Liver (tissue), 9 donors: ENCODE data around the gene CREBL2. TPM values are rescaled to one million over a fixed set of nuclear protein-coding genes. Genes with fewer than 3 reads are reported as not detected.
"Not testable (repeated sequence)": the region's sequence is repeated elsewhere in the genome, so short reads cannot be mapped to it uniquely, and the experiment has no call there.

Source experiments
- DNase-seq: peaks from one replicate; pipeline ENCODE4 v3.0.0-alpha.2; 2017; ENCODE audit warnings: low spot score
- H3K27ac ChIP-seq, 2 donors: one replicate each; pipeline ENCODE4 v1.7.0; 2013; ENCODE audit warnings: inconsistent platforms in 2 of 2, low read length in 2 of 2, control low read depth in 1 of 2, low read depth in 1 of 2, mild to moderate bottlenecking in 1 of 2
- H3K27me3 ChIP-seq, 4 donors: one replicate each; pipeline versions ENCODE4 v1.6.1 to v1.7.0; 2013; ENCODE audit warnings: low read length in 3 of 4, inconsistent platforms in 1 of 4, mild to moderate bottlenecking in 1 of 4, moderate library complexity in 1 of 4; ENCODE audit not compliant: control insufficient read depth in 4 of 4, insufficient read depth in 4 of 4
- H3K36me3 ChIP-seq, 4 donors: one replicate each; pipeline versions ENCODE4 v1.6.1 to v1.7.0; 2013; ENCODE audit warnings: low read length in 3 of 4, mild to moderate bottlenecking in 3 of 4, low read depth in 1 of 4, moderate library complexity in 1 of 4; ENCODE audit not compliant: control insufficient read depth in 4 of 4, insufficient read depth in 3 of 4
- H3K4me1 ChIP-seq, 4 donors: one replicate each; pipeline versions ENCODE4 v1.6.1 to v1.7.0; 2013; ENCODE audit warnings: low read length in 3 of 4, mild to moderate bottlenecking in 3 of 4, moderate library complexity in 1 of 4; ENCODE audit not compliant: control insufficient read depth in 4 of 4, insufficient read depth in 4 of 4
- H3K4me3 ChIP-seq, 3 donors: one replicate each; pipeline versions ENCODE4 v1.6.1 to v1.7.0; 2013; ENCODE audit warnings: low read length in 3 of 3, control low read depth in 1 of 3, low read depth in 1 of 3, mild to moderate bottlenecking in 1 of 3
- H3K9ac ChIP-seq, 2 donors: one replicate each; pipeline ENCODE4 v1.7.0; 2013; ENCODE audit warnings: low read length in 2 of 2, mild to moderate bottlenecking in 2 of 2, moderate library complexity in 2 of 2, control low read depth in 1 of 2, low read depth in 1 of 2
- H3K9me3 ChIP-seq, 4 donors: one replicate each; pipeline versions ENCODE4 v1.6.1 to v1.7.0; 2013; ENCODE audit warnings: low read length in 3 of 4; ENCODE audit not compliant: control insufficient read depth in 4 of 4
- ATF3 ChIP-seq: IDR thresholded peaks from 2 replicates; pipeline ENCODE4 v1.6.1; 2016; ENCODE audit warnings: antibody characterized with exemption
- CTCF ChIP-seq: fragments of 150-350 bp; IDR thresholded peaks from 2 replicates; pipeline ENCODE4 v1.5.1; 2017; ENCODE audit warnings: improper control_type of control experiment, low read depth, low read length; ENCODE audit not compliant: missing input control
- EGR1 ChIP-seq, 2 donors: IDR thresholded peaks; 2 replicates each; pipeline ENCODE4 v1.6.1; 2016 to 2018; ENCODE audit warnings: antibody characterized with exemption in 2 of 2, low read depth in 2 of 2
- FOXA1 ChIP-seq: IDR thresholded peaks from 2 replicates; pipeline ENCODE4 v1.6.1; 2016; ENCODE audit warnings: antibody characterized with exemption
- GABPA ChIP-seq, 2 donors: IDR thresholded peaks in 1 of 2; conservative IDR thresholded peaks in 1 of 2; 2 replicates each; pipeline ENCODE4 v1.6.1; 2016; ENCODE audit warnings: antibody characterized with exemption in 2 of 2, mild to moderate bottlenecking in 1 of 2, moderate library complexity in 1 of 2
- HNF4A ChIP-seq, 2 donors: conservative IDR thresholded peaks; 2 replicates each; pipeline ENCODE4 v1.6.1; 2016; ENCODE audit warnings: antibody characterized with exemption in 2 of 2, mild to moderate bottlenecking in 2 of 2
- HNF4G ChIP-seq: IDR thresholded peaks from 2 replicates; pipeline ENCODE4 v1.6.1; 2016; ENCODE audit warnings: antibody characterized with exemption
- JUND ChIP-seq, 2 donors: IDR thresholded peaks; 2 replicates each; pipeline ENCODE4 v1.6.1; 2016; ENCODE audit warnings: antibody characterized with exemption in 2 of 2
- MAX ChIP-seq: IDR thresholded peaks from 2 replicates; pipeline ENCODE4 v1.6.1; 2016; ENCODE audit warnings: antibody characterized with exemption
- NR2F2 ChIP-seq: IDR thresholded peaks from 2 replicates; pipeline ENCODE4 v1.6.1; 2016; ENCODE audit warnings: antibody characterized with exemption
- RAD21 ChIP-seq, 2 donors: IDR thresholded peaks; 2 replicates each; pipeline ENCODE4 v1.6.1; 2016; ENCODE audit warnings: antibody characterized with exemption in 2 of 2, mild to moderate bottlenecking in 2 of 2
- REST ChIP-seq: IDR thresholded peaks from 2 replicates; pipeline ENCODE4 v1.6.1; 2016; ENCODE audit warnings: antibody characterized with exemption, mild to moderate bottlenecking
- RXRA ChIP-seq, 2 donors: IDR thresholded peaks; 2 replicates each; pipeline ENCODE4 v1.6.1; 2017 to 2018; ENCODE audit warnings: antibody characterized with exemption in 2 of 2, mild to moderate bottlenecking in 1 of 2
- TAF1 ChIP-seq: conservative IDR thresholded peaks from 2 replicates; pipeline ENCODE4 v1.6.1; 2016; ENCODE audit warnings: antibody characterized with exemption, mild to moderate bottlenecking
- YY1 ChIP-seq: IDR thresholded peaks from 2 replicates; pipeline ENCODE4 v1.6.1; 2016; ENCODE audit warnings: antibody characterized with exemption, mild to moderate bottlenecking
- ZBTB33 ChIP-seq: IDR thresholded peaks from 2 replicates; pipeline ENCODE4 v1.6.1; 2016; ENCODE audit warnings: antibody characterized with exemption
- WGBS: extraction: QIAGEN DNeasy Blood & Tissue Kit; methylation state at CpG from one replicate; pipeline ENCODE4 v1.1.7; 2013; 5-methylcytosine and 5-hydroxymethylcytosine counted together
- polyA plus RNA-seq, 2 donors: library from polyadenylated mRNA; stranded (reverse) in 1 of 2; unstranded in 1 of 2; fragments of 200-250 nt in 1 of 2; fragments of >200 nt in 1 of 2; fragmentation: Nextera tagmentation in 1 of 2; extraction: Ambion mirVana in 1 of 2; gene quantifications; one replicate each; pipeline versions ENCODE4 v1.2.1 to v1.2.3, GENCODE V29; 2013 to 2015
- total RNA-seq, 2 donors: library from RNA; depleted of rRNA; stranded (reverse); fragments of >200 nt; gene quantifications; one replicate each; pipeline ENCODE4 v1.2.3, GENCODE V29; 2014
- donor health status: healthy.
- donor health status: healthy.
- donor health status: healthy.
- donor health status: healthy.
- donor health status: healthy.

CREBL2 gene
- total and polyA plus RNA-seq, 4 donors = 14.6 to 27.4 (median 19.0) TPM

- TF ChIP-seq GABPA (IDR thresholded peaks at IDR 0.05 in 1 of 2, conservative IDR thresholded peaks at IDR 0.05 in 1 of 2) = no peak
- no peak for TF ChIP-seq ATF3
- TF ChIP-seq NR2F2 = no peak
- TF ChIP-seq RXRA (IDR thresholded peaks at IDR 0.05) = no peak
- no peak for TF ChIP-seq MAX
- no peak for TF ChIP-seq HNF4G
- TF ChIP-seq RAD21 (IDR thresholded peaks at IDR 0.05) = no peak
- TF ChIP-seq ZBTB33 = no peak
- TF ChIP-seq CTCF = no peak
- TF ChIP-seq REST = no peak
- no peak for TF ChIP-seq YY1
- TF ChIP-seq FOXA1 = no peak
- TF ChIP-seq TAF1 = no peak
- no peak for TF ChIP-seq HNF4A (conservative IDR thresholded peaks at IDR 0.05)
- no peak for TF ChIP-seq EGR1 (IDR thresholded peaks at IDR 0.05; ENCODE audit: low read depth in 2 of 2)
- TF ChIP-seq JUND (IDR thresholded peaks at IDR 0.05) = no peak
- no peak overlapping the region for H3K9ac ChIP-seq
- WGBS = 93% methylated on average over 1 of the region's 1 CpG
- no peak overlapping the region for H3K4me3 ChIP-seq
- no peaks in the 10 kb centered on the region for H3K9me3 ChIP-seq
- H3K4me1 ChIP-seq = no peaks in the 10 kb centered on the region
- DNase-seq = no peak
- H3K36me3 ChIP-seq = peaks cover 4 to 34% (median 26%) of the 10 kb centered on the region in 4 donors
- H3K27ac ChIP-seq = no peak overlapping the region
- no peaks in the 10 kb centered on the region for H3K27me3 ChIP-seq
Observed at GRCh38 chr12:12636641-12637040, 25.0 kb downstream of the CREBL2 start.

- H3K27ac ChIP-seq, DNase-seq, H3K9me3 ChIP-seq, H3K27me3 ChIP-seq, H3K9ac ChIP-seq, H3K4me1 ChIP-seq, H3K4me3 ChIP-seq: not testable (repeated sequence)
- 94% methylated on average over 4 of the region's 4 CpGs for WGBS
- H3K36me3 ChIP-seq = peaks cover 4 to 51% (median 38%) of the 10 kb centered on the region in 4 donors
Observed at GRCh38 chr12:12639995-12640394, 28.3 kb downstream of the CREBL2 start.
